ENCODE results near the gene MCUB. TPM values are rescaled to one million over a fixed set of nuclear protein-coding genes. Genes with fewer than 3 reads are reported as not detected.

Gene MCUB
- total RNA-seq, 1 donor from 2014 or later = 17.1 TPM

GRCh38 chr4:109699553-109700225 lies 139.6 kb downstream of the MCUB start:
- TF ChIP-seq CTCF (IDR thresholded peaks at IDR 0.05) = no peak
- no peaks in the 10 kb centered on the region for H3K27me3 ChIP-seq (ENCODE audit: low read depth)

GRCh38 chr4:109701566-109702410 lies 141.7 kb downstream of the MCUB start:
- Histone ChIP-seq H3K9me3 (no peaks in the 10 kb centered on the region), H3K36me3 (peaks cover 16% of the 10 kb centered on the region), H3K4me1 (peaks cover 22% of the 10 kb centered on the region), H3K4me3 (peak overlapping the region; percentile 77), H3K27ac (peak overlapping the region; percentile 81), H3K27me3 (ENCODE audit: low read depth) (no peaks in the 10 kb centered on the region)
- DNase-seq (no peak), ATAC-seq (no peak)
- no peak for TF ChIP-seq CTCF (IDR thresholded peaks at IDR 0.05)
- intact Hi-C loops (cut with DNase I) = no loop called here

More at GRCh38 chr4:109699553-109700225, 139.6 kb downstream of the MCUB start:
- no peaks in the 10 kb centered on the region for H3K9me3 ChIP-seq
- no peak overlapping the region for H3K4me3 ChIP-seq
- H3K27ac ChIP-seq = no peak overlapping the region
- ATAC-seq (no peak), DNase-seq (no peak)
- H3K36me3 ChIP-seq = peaks cover 36% of the 10 kb centered on the region
- intact Hi-C loops (cut with DNase I) = no loop called here
- peaks cover 22% of the 10 kb centered on the region for H3K4me1 ChIP-seq

- Histone ChIP-seq H3K27me3 (ENCODE audit: low read depth) (no peaks in the 10 kb centered on the region), H3K36me3 (peaks cover 3% of the 10 kb centered on the region), H3K4me1 (peaks cover 22% of the 10 kb centered on the region), H3K9me3 (no peaks in the 10 kb centered on the region), H3K27ac (peak within 1 kb of the TSS; percentile 81), H3K4me3 (peak within 1 kb of the TSS; percentile 77)
- peak; percentile 79 for TF ChIP-seq CTCF (IDR thresholded peaks at IDR 0.05)
- ATAC-seq = peak; percentile 97 to 98
- intact Hi-C loops (cut with DNase I) = no loop called here
- DNase-seq = peak; percentile 94
Observed at GRCh38 chr4:109702950-109703663, 143.1 kb downstream of the MCUB start, which contains the start of gene CASP6. CASP6 (minus strand) TSS chr4:109703445; CDS start chr4:109703395, 50 bp downstream.

- ATAC-seq (peak; percentile 9 to 20), DNase-seq (no peak)
- intact Hi-C loops (cut with DNase I) = no loop called here
- peaks cover 22% of the 10 kb centered on the region for H3K4me1 ChIP-seq
- peak overlapping the region; percentile 81 for H3K27ac ChIP-seq
- no peaks in the 10 kb centered on the region for H3K27me3 ChIP-seq (ENCODE audit: low read depth)
- peak overlapping the region; percentile 77 for H3K4me3 ChIP-seq
- no peaks in the 10 kb centered on the region for H3K9me3 ChIP-seq
- H3K36me3 ChIP-seq = peaks cover 3% of the 10 kb centered on the region
- TF ChIP-seq CTCF (IDR thresholded peaks at IDR 0.05) = no peak
Observed at GRCh38 chr4:109703664-109704361, 143.8 kb downstream of the MCUB start.

GRCh38 chr4:109708435-109708834 lies 148.4 kb downstream of the MCUB start:
- peaks cover 22% of the 10 kb centered on the region for H3K36me3 ChIP-seq
- no peak overlapping the region for H3K4me3 ChIP-seq
- no peak for ATAC-seq
- H3K27ac ChIP-seq = no peak overlapping the region
- TF ChIP-seq CTCF (IDR thresholded peaks at IDR 0.05) = no peak
- DNase-seq = no peak
- peaks cover 6% of the 10 kb centered on the region for H3K4me1 ChIP-seq
- intact Hi-C loops (cut with DNase I) = no loop called here
- no peaks in the 10 kb centered on the region for H3K27me3 ChIP-seq (ENCODE audit: low read depth)
- no peaks in the 10 kb centered on the region for H3K9me3 ChIP-seq
